Dedifferentiated amniotic fluid mesenchymal stem cell (primary cell): ENCODE results near the gene LDB2.

ENCODE experiments used
- DNase-seq: peaks from one replicate; pipeline ENCODE4 v3.0.0-alpha.2; 2016; ENCODE audit errors: extremely low spot score

LDB2 gene

DNA sequence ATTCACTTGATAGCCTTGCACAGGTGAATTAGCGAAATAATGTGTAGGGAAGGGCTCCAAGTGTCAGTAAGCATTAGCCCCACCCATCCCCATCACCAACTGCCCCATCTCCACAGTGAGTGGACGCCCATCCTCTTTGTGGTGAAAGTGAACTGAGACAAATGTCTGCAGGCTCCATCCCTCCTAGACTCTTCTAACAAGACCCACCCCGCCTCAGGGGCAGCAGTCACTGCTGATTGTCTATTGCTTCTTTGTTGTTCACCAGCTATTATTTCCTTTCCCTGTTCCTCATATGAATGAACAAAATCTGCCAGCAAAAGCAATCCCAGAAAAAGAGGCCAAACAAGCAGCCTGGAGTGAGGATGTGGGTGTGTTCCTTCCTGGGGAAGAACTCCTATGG is 96.4 kb downstream of the LDB2 start:
- no peak for DNase-seq

DNA sequence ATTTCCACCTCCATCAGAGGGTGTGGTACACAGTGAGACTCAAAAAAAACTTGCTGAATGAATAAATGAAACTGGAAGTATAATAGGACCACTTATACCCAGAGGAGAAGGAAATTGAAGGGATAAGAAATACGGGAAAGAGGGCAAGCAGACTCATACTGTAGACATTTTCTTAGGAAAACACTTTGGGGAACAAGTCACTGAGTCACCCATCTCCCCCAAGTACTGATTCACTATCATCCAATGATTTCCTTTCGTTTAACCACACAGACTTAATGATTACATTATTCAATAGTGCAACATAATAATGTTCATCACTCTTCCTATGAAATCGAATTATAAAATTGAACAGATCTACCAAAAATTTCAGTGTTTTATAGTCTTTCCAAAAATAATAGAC is 97.1 kb downstream of the LDB2 start:
- no peak for DNase-seq

DNA sequence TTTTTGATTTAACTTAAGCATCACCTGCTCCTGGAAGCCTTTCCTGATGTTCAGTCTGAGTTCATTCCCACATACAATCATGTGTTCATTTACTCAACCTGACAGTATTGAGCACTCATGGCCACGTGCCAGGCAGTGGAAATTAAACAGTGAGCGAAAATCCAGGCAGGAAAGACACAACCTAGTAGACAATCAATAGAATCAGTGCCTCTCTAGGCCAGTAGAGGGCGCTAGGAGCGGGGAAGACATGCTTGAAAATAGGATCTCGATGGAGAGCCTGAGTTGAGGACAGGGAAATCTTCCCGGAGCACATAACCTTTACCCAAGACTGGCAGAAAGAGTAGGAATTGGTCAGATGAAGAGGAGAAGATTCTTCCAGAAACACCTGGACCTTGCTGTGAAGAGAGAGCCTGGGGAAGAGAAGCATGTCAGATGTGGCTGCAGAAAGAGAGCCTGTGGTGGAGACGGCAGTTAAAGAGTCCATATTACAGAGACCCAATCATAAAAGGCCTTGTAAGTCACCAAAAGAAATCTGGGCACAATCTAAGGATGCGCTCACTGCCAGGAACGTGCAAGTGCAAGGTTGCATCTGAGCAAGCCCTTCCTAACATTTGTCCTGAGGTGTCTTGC is 103.5 kb downstream of the LDB2 start:
- DNase-seq, result peak; percentile 33

DNA sequence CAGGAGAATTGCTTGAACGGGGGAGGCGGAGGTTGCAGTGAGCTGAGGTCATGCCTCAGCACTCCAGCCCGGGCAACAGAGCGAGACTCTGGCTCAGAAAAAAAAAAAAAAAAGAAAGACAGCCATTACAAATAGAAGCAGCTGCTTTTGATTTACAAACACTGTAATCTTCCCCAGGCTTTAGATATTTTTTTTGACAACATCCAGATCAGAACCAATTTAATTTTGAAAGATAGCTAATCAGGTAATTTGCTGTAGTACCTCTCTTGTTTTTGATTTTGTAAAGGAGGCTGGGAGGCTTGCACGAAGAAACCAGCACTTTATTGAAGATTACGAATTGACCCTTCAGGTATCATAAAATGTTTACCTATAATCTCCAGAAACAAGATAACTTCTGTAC is 107.0 kb downstream of the LDB2 start:
- DNase-seq, result no peak

DNA sequence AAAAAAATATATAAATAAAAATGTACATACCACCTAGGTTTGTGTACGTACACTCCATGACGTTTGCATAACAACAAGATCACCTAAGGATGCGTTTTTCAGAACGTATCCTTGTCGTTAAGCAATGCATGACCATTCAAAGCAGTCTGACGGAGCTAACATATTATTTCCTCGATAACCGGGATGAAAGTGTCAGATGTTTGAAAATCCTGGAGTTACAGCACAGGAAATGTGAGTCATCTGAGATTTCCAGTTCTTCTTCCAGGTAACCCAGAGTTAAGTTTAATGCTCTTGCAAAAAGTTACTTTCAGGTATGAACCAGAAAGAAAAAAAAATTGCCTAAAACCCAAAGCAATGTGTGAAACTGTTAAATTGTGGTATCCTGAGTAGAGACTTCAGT is 107.9 kb downstream of the LDB2 start:
- no peak for DNase-seq

DNA sequence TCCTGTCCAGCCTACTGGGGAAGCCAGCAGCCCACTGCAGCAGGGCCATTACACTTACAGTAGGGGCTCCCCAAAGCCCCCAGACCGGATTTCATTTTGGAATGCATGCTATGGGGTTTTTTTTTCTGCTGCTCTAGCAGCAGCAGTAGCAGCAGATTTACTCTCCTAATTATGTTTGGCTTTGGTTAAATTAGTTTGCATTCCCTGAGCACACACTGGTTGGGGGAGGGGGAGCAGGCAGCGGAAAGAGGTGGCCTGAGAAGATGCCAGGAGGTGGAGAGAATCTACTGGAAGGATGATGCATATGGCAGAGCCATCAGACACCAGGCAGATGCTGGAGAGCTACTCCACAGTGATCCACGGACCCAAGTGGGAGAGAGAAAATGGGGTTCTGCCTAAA is 109.6 kb downstream of the LDB2 start:
- no peak for DNase-seq

DNA sequence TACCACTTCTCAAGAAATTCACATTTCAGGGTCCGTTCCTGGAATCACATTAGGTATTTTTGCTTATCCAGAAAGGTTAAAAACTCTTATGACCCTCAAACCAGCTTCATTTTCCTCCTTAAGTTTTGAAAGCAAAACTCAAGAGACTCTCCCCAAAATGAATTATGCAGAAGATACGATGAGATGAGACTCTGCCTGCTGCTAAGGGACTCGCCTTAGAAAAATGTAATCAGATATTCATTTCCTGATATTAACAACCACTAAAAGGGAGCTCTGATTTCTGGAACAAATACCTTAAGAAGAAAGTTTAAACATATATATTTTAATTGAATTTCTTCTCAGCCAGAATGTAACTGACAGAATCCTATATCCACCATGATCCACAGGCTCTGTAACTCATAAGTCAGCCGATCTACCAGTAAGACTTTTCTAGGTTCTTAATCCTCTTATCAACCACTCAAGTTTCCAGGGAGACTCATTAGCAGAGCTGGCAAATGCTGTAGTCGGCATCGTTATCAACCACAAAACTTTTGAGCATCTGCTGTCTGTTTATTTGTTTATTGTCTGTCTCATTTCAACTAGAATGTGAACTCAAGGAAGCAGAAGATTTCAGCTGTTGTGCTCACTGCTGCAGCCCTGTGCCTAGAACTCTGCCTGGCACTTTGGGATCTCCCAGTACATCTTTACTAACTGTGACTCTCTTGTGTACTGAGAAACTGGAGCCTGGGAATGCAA is 112.5 kb downstream of the LDB2 start:
- peak; percentile 33 for DNase-seq

DNA sequence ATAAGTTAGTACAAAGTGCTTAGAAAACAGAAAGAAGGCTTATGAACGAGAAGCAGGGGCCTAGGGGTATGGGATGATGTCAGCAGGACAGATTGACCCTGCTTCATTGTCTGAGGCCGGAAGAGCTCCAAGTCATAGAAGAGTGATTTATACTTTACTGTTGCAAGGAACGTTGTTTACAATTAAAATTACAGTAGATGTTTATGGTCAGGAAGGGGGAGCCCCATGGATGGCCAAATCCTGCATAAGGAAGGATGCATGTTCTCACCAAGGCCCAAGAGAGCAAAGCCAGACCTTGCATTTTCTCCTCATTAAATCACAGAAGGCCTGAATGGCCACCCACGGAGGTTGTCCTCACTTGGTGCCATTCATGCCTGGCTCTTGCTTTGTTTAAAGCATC is 115.3 kb downstream of the LDB2 start:
- DNase-seq, result no peak

DNA sequence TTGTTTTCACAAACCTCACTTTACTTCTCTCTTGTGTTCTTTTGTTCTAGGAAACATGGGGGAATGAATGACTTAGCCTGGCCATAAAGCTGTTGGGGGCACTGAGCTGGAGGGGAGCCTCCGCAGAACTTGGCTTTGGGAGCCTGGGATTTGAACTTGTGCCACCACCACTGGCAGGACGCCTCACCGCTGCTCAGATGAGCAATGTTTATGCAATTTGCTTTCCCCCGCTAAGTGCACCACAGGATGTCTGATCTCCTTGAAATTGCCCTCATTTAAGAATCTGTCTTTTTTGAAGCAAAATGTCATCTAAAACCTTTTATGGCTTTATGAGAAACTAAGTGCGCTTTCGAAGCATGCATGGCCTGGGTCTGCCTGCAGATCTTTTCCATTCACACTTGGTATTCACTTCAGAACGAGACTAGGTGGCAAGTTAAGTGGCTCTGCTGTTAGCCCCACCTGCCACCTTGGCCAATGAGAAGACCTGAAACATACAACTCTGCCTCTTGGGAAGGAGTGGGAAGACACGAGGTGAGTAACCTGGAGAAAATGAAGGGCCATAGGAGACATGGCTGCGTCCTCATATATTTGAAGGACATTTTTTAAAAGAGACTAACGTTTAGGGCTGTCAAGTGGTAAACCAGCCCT is 119.3 kb downstream of the LDB2 start:
- no peak for DNase-seq

DNA sequence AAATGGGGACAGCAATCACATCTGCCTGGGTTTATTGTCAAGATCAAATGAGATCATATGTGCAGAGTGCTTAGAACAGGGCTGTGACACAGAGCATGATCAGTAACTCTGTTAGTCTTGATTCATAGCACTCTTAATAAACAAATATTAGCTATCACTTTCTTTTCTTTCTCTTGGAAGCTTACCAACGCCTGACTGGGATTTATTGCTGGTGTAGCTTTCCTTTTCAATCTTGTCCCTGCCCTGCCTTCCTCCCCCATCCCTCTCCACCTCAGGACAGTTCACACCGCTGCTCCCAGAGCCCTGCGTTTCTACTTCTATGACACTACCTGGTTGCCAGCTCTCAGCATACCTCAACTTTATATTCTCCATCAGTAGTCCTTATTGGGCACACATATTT is 120.7 kb downstream of the LDB2 start:
- no peak for DNase-seq

DNA sequence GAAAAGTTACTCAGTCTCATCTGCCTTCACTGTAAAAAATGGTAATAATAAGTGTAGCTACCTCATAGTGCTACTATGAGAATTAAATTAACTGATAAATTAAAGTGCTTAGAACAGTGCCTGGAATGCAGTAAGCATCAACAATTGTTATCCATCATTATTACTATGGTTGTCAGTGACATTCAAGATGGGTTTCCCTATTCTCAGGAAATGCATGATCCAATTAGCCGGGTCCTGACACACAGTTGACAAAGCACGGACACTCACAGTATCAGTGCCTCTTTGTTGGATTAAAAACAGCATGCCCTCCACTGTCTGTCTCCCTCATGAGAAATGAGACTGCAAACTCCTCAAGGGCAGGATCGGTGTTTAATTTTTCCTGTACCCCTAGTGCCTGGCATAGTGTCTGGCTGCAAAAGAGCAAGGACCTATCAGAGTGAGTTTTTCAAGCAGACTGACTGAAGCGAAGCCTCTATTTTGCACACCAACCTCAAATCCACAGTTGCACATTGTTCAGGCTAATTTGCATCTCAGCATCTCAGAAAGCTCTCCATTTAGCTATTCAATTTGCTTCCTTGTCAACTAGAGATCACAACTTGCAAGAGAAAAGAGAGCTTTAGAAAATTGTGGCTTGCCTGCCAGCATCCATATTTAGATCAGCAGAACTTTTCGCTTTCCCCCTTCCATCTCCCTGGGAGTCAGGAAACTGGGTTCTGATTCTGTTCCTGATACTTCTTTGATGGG is 122.9 kb downstream of the LDB2 start:
- no peak for DNase-seq

DNA sequence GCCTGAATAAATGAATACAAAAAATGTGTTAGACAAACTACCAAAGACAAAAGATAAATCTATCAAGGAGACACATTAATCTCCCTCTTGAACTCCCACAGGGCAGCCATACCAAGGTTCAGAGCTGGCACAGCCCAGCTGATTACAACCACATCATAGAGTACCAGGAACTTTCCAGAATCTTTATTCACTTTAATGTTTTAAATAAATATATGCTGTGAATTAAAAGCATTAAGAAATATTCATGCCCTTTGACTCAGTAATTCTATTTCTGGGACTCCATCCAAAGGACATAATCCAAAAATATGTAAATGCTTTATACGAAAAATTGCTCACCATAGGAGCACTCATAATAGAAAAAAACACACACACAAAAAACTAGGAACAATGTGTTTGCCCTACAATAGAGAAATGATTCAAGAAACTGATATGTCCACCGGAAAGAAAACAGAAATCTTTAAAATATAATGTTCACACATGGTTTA is 126.0 kb downstream of the LDB2 start:
- peak; percentile 81 for DNase-seq

DNA sequence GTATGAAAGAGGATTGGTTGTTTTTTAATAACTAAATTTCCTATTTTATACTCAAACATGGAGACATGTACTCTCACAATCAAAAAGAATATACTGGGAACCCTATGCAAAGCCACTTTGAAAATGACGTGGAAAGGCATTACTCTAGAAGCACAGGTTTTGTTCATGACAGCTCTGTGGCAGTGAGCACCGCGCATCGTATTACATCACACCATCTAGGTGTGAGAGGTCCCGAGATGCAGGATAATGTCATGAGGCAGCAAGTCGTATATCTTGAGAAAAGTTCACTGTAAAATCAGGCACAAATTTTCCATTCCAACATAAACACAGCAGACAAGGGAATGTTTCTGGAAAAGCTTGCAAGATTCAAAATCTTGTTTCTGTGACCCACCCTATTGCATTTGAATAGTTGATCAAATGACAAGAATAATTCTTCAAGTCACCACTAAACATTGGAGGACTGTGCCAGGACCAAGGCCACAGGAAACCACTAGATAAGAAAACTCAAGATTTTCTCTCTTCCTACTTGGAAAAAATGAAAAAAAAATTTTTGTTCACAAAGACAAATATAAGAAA is 127.6 kb downstream of the LDB2 start:
- no peak for DNase-seq

DNA sequence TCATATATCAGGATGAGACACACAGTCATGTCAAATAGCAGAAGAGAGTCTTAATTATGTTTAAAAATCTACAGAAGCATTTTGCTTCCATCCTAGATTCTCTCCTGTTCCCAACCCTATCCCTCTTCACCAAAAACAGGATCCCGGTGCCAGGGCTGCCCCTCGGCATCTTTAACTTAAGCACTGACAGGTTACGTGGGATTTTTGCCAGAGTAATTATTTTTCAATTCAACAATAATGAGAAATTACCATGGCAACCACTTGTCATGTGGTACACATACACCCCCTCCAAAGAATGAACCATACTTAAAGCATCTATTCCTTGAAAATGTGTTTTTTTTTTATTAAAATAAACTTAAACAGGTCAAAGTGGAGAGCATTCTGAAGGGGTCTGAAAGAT is 130.6 kb downstream of the LDB2 start:
- DNase-seq, result no peak

DNA sequence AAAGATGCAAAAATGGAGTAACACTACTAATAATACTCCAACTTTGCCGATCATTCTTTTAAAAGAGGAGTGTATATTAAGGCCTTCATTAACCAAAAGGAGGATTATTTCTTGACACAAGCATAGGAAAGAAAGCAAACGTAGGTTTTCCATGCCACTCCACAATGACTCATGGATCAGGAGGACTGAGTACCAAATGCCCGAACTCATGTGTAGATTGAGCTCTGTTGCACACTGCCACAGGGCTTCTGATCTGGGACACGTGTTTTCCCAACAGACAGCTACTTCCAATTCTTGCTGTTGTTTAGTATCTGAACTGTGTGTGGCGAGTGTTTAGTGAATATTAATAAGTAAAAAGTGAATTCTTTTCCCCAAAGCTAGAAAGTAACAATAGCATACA is 131.2 kb downstream of the LDB2 start:
- DNase-seq, result no peak

DNA sequence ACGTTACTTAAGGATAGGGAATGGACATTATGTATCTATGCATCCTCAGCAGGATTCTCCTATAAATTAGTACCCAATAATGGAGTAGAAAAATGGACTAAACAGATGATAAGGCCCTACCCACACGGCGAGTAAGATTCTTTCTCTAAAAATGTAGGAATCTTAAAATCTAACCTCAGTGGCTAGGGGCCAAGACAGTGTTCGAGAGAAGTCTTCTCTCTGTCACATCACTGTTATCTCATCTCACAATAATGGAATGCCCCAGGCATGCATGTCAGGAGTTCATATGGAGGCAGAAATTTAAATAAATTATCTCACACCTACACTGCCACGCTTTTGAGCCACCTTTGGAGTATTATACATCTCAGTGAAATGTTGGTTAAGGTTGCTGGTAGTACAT is 132.9 kb downstream of the LDB2 start:
- no peak for DNase-seq

DNA sequence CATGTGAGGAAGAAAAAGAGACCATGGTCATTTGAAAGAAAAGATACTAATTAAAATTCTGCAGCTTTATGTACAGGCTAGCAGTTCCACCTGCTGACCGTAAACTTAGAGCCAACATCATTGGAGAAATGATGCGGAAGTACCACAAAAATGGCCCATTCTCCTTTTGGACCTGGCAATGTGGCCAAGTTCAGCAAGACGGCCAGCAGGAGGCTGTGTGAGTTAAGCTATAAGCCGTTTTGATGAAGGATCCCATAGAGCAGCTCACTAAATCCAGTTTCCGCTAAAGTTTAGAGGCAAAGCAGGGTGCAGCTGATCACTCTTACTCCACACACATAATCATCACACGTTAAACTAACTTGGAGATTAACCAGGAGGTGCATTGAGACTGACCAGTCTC is 133.8 kb downstream of the LDB2 start:
- no peak for DNase-seq

DNA sequence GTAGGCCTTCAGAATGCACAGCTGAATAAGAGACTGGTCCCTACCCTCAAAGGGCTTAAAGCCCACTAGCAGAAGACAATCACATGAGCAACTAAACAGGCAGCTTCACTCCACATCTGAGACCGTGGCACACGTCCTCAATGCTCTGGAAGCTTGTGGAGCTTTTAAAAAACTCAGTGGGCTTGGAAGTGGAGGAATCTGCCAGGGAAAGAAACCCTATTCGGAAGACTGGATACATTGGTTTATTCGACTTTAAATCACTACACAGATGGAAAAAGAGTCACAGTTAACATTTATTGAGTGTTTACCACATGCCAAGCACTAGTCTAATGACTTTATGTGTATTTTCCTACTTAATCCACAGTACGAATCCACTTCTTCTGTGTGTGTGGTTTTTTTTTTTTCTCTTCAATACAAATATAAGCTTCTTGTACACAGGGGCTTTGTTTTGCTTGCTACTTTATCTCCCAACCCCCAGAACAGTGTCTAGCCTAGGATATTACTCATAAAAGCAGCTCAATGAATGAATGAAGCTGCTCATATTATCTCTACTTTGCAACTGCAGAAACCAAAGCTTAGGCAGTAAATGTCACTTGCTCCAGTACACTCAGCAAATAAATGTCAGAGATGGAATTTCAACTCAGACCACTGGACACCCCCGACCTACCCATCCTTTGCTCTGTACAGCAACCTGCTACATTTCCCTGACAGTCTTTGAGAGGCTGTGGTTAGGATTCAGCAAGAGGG is 137.7 kb downstream of the LDB2 start:
- no peak for DNase-seq

DNA sequence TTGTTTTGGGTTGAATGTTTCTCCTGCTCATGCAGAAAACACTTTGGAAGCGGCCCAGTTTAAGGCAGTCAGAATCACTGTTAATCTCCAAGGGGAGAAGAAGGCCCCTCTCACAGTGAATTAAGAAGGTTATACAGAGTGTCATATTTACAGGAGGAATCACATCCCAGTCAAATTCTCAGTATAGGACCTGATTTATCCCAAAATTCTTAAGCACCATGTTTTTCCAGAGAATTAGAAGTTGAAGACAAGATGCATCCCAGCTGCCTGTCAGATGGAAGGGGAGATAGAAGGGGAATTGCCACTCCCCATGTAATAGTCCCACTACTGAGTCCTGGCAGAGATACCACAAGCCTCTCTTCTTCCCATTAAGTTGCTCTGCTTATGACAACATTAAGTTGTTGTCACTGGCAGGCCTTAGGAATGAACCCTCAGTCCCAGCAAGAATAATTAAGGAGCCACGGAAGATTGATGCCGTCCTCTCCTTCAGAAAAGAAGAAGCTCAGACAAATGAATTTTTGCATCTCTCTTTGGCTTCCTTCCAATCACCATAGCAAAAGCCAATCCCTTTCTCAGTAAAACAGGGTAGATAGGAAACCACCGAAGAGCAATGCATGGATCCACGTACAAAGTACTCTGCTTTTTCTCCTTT is 138.4 kb downstream of the LDB2 start:
- peak; percentile 67 for DNase-seq

DNA sequence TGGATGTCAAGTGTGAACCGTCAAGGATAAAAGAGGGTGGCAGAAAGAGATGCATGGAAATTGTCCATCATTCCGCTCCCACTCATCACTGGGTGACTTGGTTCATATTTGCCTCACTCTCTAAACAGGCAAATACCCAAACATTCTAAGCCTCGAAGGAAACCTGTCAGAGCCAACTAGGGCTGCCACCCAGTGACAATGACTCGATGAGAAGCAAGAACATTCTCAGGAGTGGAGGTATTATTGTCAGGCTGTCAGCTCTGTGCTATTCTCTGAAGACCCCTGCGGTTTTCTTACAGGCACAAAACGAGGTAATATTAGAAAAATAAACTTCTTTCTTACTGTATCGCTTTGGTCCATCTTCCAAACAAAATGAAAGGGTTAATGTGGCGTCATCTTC is 139.6 kb downstream of the LDB2 start:
- no peak for DNase-seq

DNA sequence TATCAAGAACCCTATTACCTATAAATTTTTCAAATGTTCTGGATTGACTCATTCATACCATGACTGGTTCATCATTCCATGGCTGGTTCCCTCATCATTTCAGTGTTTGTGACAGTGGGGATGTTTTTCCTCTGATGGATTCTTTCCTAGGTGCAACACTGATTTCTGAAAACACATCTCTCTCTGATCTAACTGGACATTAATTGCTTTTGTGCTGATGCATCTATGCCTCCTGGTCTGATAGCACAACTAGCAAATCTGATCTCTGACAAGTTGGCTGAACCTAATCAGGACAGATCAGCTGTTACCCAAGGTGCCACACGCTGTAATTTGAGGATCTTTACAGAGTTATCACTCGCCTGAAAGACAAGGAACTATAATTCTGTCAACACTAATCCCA is 140.2 kb downstream of the LDB2 start:
- DNase-seq, result no peak
